ENCODE data around the gene IFITM10.

Gene IFITM10

DNA sequence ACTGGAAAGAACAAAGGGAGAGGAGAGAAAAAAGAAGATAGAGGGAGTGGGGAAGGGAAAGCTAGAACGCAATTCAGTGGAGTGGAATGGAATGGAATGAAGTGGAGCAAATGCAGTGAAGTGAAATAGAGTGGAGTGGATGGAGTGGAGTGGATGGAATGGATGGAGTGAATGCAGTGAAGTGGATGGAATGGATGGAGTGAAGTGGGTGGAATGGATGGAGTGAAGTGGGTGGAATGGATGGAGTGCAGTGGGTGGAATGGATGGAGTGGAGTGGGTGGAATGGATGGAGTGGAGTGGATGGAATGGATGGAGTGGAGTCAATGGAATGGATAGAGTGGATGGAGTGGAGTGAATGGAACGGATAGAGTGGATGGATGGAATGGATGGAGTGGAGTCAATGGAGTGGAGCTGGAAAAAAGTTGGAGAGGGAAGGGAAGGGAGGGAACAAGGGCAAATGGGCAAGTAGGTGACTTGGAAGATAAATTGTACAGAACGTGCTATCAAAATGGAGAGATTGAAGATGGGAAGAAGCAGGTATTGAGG lies 13.9 kb downstream of the IFITM10 start:
- no peak for DNase-seq

DNA sequence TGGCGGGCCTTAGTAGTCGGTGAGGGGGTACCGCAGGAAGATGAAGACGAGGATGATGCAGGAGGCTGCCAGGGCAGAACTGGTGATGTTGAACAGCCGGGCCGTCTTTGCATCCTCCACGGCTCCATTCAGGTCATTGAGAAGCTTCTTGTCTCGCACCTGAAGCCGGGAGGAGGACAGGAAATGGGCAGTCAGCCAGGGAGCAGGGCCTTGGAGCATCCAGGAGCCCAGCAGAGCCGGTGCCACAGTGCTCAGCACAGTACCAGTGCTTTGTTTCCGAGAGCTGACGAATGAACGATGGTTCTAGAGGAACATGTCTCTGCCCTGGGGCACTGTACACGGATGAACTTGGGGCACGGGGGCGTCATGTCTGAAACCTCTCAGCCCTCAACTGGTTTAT lies 15.1 kb downstream of the IFITM10 start:
- DNase-seq = no peak

DNA sequence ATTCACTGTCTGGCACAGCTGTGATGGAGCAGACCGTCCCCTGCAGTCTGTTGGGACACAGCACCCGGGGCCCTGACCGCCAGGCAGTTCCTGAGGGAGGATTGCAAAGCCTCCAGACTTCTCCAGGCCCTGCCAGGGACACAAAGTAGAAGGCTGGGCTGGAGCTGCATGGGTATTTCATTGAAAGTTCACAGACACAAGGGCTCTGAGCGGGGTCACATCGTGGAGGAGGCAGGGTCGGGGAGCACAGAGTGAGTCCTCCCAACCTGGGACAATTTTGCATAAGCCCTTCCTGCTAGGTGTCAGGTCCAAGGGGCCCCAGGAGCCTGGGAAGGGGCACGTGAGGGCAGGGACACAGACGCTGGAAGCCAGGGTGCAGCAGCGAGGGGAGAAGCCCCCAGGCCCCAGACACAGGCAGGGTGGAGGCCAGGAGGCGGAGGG lies 15.7 kb downstream of the IFITM10 start:
- no peak for DNase-seq

DNA sequence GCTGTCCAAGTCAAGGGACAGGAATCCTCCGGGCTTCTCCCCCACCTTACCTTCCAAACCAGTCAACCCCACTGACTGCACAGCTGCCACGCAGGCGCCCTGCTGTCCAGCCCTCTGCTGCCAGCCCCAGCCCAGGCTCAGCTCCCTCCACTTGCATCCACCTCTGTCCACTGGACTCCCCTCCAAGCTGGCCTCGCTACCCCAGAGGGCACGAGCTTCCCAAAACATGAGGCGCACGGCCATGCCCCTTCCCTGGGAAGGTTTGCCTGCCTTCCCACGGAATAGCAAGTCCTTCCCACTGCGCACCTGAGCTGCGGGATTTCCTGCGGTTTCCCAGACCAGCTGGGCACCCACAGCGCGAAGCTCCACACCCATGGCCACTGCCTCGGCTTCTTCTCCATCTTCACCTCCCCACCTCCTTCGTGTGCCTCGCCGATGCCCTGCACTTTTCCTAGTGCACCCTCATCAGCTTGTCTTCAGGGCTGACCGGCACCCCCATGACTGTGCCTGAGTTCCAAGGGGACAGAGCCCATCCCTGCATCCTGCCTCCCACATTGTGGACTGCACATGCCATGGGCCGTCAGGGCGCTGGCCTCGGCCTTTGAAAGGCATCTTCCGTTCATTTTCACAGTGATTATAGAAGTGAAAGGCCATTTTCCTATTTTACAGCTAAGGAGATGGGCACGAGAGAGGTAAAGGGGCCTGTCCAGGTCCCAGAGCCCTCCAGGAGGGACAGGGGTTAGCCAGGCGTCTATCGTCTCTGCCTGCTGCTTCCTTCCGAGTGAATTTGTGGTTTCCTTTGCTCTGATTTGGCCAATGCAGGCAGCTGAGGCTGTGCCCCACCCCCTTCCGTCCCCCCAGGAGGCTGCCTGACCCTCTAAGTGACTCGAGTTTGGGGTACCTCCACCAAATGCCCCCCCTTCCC lies 16.4 kb downstream of the IFITM10 start:
- no peak for DNase-seq

GRCh38 chr11:1733009-1733715 lies 17.2 kb downstream of the IFITM10 start:
- DNase-seq = no peak

DNA sequence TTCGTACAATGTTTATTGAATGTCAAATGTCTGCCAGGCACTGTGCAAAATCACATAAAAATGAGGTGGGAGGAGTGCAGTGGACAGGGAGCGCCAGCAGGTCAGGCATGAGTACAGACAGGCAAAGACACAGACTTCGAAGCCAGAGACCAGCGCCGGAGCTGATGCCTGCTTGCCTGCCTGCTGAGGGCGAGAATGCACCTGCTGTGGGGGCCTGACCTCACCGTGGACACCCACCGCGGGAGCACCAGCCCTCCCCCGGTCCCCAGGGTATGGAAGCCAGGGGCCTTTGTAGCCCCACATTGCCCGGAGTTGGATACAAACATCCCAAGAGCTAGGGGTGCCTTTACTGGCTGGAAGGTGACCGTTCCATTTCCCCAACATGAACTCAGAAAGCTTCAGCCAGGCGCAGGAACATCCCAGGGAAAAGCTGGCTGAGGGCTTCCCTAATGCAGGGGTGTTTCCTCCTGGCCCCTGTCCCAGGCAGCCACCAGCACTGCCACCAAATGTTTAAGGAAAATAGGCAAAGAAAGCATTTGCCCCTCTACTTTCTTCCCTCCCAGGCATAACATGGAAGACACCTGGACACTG lies 17.9 kb downstream of the IFITM10 start:
- no peak for DNase-seq

- DNase-seq = no peak
Observed at GRCh38 chr11:1731451-1732059, 18.8 kb downstream of the IFITM10 start.

DNA sequence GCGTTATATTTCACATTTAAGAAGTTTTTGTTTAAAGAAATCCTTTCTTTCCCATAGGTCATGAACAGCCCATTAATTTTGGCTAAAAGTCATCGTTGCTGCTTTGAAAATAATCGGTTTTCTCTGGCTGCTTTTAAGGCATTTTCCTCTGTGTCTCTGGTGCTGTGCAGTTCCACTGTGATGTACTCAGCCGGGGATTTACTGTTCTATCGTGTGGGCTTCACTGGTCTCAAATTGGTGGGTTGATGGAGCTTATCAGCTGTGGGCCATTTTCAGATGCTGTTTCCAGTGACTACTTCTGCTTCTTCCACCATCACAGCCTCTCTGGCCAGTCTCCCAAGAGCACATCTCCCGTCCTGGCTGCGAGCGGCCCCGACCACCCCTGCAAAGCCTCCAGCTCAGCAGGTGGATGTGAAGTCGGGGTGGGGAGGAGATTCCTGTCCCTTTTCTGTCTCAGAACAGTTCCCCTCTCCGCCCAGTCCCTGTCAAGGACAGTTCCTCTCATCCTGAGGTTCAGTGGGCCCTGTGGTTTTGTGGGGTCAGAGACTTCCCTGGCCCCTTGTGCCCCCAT lies 20.3 kb downstream of the IFITM10 start:
- no peak for DNase-seq

DNA sequence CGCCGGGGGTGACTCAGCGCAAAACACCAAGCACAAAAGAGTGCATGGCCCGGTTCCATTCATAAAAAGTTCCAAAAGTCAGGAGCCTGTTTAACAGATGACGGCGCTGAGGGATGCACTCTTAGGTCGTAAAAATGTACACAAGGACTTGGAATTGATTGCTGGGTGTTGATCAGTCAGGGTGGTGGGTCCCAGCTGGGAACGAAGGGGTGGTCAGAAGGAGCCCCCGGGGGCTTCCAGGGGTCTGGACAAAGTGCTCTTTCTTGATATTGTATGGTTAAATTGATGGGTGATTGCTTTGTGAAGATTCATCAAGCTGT lies 20.7 kb downstream of the IFITM10 start:
- DNase-seq = no peak

- DNase-seq = no peak
Observed at GRCh38 chr11:1728931-1729691, 21.3 kb downstream of the IFITM10 start.

DNA sequence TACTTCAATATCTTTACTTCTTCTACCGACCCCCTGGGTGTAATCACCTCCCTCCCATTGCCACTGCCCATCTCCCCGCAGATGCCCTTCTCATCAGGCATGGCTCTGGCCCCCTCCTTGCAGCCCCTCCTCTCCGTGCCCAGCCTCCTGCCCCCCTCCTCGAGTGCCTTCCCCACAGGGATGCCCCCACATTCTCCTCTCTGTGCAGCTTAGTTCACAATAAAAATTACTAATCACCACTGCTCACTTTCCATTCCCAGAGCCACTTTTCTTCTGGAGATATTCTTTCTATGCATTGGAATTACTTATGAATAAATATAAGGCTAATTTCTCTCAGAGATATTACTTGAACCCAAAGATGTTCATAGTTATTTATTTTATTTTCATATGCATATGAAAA lies 22.1 kb downstream of the IFITM10 start:
- DNase-seq = no peak

- DNase-seq = no peak
Observed at GRCh38 chr11:1727861-1728260, 22.5 kb downstream of the IFITM10 start.

DNA sequence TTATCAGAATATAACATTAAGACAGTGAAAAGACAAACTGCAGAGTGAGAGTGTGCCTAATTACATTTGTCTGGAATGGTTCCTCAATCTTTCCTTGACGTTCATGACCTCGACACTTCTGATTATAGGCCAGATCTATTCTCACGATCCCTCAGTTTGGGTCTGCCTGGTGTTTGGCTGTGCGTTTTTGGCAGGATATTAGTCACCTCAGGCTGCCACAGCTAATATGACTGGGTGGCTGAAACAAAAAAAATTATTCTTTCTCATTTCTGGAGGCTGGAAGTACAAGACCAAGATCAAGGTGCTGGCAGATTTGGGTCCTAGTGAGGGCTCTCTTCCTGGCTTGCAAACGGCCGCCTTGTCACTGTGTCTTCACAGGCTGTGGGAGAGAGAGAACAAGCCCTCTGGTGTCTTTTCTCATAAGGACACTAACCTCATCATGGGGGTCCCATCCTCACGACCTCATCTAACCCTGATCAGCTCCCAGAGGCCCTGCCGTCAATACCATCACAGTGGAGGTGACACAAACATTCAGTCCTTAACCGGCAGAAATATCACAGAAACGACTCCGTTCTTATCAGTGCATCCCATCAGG lies 23.2 kb downstream of the IFITM10 start:
- DNase-seq = no peak

GRCh38 chr11:1719781-1720180 lies 30.6 kb downstream of the IFITM10 start:
- DNase-seq = no peak

GRCh38 chr11:1718326-1718725 lies 32.1 kb downstream of the IFITM10 start:
- no peak for DNase-seq

GRCh38 chr11:1717745-1718144 lies 32.6 kb downstream of the IFITM10 start:
- DNase-seq = no peak

GRCh38 chr11:1714908-1715885 lies 35.2 kb downstream of the IFITM10 start:
- no peak for DNase-seq

GRCh38 chr11:1708716-1709115 lies 41.7 kb downstream of the IFITM10 start:
- DNase-seq = no peak

DNA sequence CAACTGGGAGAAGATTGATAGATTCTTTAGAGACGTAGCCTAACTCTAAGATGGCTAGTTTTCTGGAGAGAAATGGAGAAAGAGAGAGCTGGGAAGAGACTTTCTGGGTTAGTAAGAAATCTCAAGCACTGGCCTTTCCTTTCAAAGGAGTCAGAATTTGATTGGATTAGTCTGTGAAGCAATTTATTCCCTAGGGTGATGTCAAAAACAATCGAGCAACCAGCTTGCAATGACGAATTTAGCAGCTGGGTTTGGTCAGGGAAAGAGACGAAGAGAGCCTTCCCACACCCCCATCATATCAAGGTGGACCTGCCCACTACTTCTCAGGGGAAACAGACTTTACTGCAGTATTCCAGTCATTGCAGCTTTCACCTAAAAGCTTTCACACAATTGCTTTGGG lies 42.6 kb downstream of the IFITM10 start:
- no peak for DNase-seq

DNA sequence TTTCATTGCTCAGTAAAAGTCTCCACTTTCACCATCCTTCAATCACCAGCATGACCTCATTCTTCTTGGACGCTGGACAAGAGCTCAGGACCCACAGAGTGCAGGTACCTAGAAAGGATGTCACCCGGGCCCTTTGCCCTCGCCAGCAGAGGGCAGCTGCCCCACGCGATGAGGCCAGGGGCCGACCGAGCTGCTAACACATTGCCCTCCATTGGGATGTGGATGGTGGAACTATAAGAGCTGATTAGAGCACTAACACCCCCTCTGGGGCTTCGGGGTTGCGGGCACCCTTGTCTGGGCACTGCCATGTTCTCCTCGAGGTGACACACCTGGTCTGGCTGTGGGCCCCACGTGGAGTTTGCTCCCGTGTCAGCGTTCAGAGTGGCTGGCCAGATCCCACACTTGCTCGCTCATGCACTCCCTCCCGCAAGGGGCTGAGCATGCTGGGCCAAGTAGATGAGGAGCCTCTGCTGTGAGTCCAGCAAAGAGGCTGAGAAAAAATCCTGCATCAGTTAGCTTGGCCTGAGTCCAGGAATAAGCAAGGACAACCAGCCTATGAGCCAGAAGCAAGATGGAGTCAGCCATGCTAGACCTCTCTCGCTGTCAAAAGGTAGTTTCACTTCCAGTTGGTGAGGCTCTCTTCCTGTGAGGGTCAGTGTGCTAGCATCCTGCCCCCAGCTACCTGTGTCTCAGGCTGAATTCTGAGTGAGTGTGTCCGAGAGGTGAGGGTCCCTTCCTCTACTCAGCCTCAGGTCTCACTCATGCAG lies 43.6 kb downstream of the IFITM10 start:
- no peak for DNase-seq
